Glutamatergic neuron (in vitro differentiated cells): ENCODE measurements around the gene L1CAM. TPM values are rescaled to one million over a fixed set of nuclear protein-coding genes. Genes with fewer than 3 reads are reported as not detected.

Source experiments
- DNase-seq: peaks from one replicate; pipeline ENCODE4 v3.0.0; 2022
- H3K27ac Mint-ChIP-seq: one replicate; pipeline ENCODE4 v1.8.0; 2020; ENCODE audit warnings: mild to moderate bottlenecking, mixed read lengths, inconsistent platforms; ENCODE audit not compliant: unreplicated experiment
- H3K27me3 Mint-ChIP-seq: one replicate; pipeline ENCODE4 v1.8.0; 2020; ENCODE audit warnings: mild to moderate bottlenecking, moderate library complexity, mixed read lengths, inconsistent platforms; ENCODE audit not compliant: unreplicated experiment
- H3K36me3 Mint-ChIP-seq: one replicate; pipeline ENCODE4 v1.8.0; 2020; ENCODE audit warnings: mild to moderate bottlenecking, mixed read lengths, inconsistent platforms; ENCODE audit not compliant: unreplicated experiment
- H3K4me1 Mint-ChIP-seq: one replicate; pipeline ENCODE4 v1.8.0; 2020; ENCODE audit warnings: mild to moderate bottlenecking, low read depth, mixed read lengths, inconsistent platforms; ENCODE audit not compliant: unreplicated experiment
- H3K4me3 Mint-ChIP-seq: one replicate; pipeline ENCODE4 v1.8.0; 2020; ENCODE audit warnings: mild to moderate bottlenecking, mixed read lengths, inconsistent platforms; ENCODE audit not compliant: unreplicated experiment
- H3K9me3 Mint-ChIP-seq: one replicate; pipeline ENCODE4 v1.8.0; 2020; ENCODE audit warnings: mild to moderate bottlenecking, moderate library complexity, mixed read lengths, inconsistent platforms; ENCODE audit not compliant: unreplicated experiment
- total RNA-seq: library from RNA; stranded (reverse); fragmentation: NEBNext Ultra II Directional; extraction: Animal tissue kit (Norgen Biotek cat#: 25700); gene quantifications from one replicate; pipeline ENCODE4 v1.2.1, GENCODE V29; 2021; ENCODE audit not compliant: unreplicated experiment
- TF ChIP-seq, protein P1 (sequence below): fragments of 200-600 bp; sonication (generic); IDR thresholded peaks from one replicate; pipeline ENCODE4 v1.5.0; 2021; ENCODE audit not compliant: partially characterized antibody, unreplicated experiment

L1CAM gene
- total RNA-seq, 1 donor from 2014 or later, result 925 TPM

DNA sequence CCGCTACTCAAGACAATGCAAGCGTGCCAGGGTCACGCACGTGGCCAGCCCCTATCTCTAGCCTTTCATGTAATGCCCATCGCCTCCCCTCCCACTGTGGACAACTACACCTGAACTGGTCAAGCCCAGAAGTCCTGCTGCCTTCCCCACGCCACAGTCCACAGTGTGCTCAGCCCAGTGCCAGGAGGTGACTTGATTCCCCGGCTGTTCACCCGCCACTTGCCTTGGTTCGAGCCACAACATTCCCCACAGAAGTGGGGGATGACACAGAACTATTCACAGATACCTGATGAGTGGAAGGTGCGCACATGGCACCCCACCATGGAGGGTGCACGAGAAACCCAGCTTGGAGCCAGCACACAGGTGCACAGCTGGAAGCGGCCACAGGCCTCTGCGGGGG, 33.3 kb upstream of the L1CAM start:
- DNase-seq, result no peak
- H3K36me3 Mint-ChIP-seq, result no peaks in the 10 kb centered on the region
- peaks cover 4% of the 10 kb centered on the region for H3K9me3 Mint-ChIP-seq
- peaks cover 3% of the 10 kb centered on the region for H3K27me3 Mint-ChIP-seq
- no peak overlapping the region for H3K4me3 Mint-ChIP-seq
- TF ChIP-seq, protein P1, sequence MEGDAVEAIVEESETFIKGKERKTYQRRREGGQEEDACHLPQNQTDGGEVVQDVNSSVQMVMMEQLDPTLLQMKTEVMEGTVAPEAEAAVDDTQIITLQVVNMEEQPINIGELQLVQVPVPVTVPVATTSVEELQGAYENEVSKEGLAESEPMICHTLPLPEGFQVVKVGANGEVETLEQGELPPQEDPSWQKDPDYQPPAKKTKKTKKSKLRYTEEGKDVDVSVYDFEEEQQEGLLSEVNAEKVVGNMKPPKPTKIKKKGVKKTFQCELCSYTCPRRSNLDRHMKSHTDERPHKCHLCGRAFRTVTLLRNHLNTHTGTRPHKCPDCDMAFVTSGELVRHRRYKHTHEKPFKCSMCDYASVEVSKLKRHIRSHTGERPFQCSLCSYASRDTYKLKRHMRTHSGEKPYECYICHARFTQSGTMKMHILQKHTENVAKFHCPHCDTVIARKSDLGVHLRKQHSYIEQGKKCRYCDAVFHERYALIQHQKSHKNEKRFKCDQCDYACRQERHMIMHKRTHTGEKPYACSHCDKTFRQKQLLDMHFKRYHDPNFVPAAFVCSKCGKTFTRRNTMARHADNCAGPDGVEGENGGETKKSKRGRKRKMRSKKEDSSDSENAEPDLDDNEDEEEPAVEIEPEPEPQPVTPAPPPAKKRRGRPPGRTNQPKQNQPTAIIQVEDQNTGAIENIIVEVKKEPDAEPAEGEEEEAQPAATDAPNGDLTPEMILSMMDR, result no peak
- H3K4me1 Mint-ChIP-seq, result peaks cover 10% of the 10 kb centered on the region
- H3K27ac Mint-ChIP-seq, result no peak overlapping the region

DNA sequence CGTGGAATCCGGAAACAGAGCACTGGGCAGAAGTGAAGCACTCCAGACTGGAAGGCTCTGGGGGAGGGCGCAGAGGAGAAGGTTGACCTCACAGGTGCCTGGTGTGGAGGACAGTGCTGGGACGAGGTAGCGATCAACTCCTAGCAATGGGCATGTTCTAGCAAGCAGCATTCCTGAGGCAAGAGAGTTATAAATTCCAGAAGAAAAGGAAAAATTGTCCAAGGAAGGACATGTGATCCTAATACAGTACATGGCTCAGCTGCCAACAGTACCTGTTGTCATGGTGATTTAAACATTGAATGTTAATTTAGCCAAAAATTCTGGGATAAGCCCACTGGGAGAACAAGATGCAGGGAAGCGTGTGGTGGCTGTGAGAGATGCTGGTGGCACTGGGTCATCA, 31.9 kb upstream of the L1CAM start:
- TF ChIP-seq, protein P1, result no peak
- Mint-ChIP-seq H3K9me3 (peaks cover 3% of the 10 kb centered on the region), H3K4me1 (peaks cover 10% of the 10 kb centered on the region), H3K4me3 (no peak overlapping the region), H3K36me3 (no peaks in the 10 kb centered on the region), H3K27ac (no peak overlapping the region), H3K27me3 (peaks cover 3% of the 10 kb centered on the region)
- no peak for DNase-seq

DNA sequence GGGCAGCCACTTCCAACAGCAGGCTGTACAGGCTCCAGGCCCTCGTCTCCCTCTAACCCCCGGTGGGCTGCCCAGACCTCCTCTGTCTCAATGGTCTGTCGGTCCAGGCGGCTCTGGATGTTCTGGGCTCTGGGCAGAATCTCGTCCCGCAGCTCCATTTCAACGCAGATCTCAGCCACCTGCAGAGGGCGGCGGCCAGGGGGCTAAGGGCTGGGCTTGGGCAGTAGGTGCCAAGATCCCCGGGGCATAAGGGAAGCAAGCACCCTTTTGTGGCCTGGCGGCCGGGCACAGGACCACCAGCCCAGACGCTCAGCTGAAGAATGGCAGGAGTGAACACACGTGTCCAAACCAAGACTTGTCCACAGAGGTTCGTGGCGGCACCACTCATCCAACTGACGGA, 27.7 kb upstream of the L1CAM start:
- peaks cover 5% of the 10 kb centered on the region for H3K4me1 Mint-ChIP-seq
- DNase-seq, result no peak
- no peak overlapping the region for H3K4me3 Mint-ChIP-seq
- H3K36me3 Mint-ChIP-seq, result no peaks in the 10 kb centered on the region
- no peaks in the 10 kb centered on the region for H3K27me3 Mint-ChIP-seq
- TF ChIP-seq, protein P1, result no peak
- no peaks in the 10 kb centered on the region for H3K9me3 Mint-ChIP-seq
- no peak overlapping the region for H3K27ac Mint-ChIP-seq

DNA sequence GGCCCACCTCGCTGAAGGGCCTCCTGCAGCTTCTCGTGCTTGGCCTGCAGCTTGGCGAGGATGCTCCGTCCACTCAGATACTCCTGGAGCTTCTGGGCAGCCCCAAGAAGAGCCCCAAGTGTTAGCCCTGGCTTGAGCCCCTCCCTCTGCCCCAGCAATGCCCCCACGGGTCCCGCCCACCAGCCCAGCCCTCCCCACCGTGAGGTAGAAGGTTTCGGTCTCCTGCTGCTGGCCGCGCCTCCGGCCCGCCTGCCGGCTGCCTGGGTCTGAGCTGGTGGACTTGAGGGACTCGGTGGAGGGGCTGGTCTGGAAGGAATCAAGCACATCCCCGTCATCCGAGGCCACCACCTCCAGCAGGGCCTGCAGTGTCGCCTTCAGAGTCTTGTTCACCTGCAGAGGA, 27.2 kb upstream of the L1CAM start:
- TF ChIP-seq, protein P1, result no peak
- no peaks in the 10 kb centered on the region for H3K27me3 Mint-ChIP-seq
- no peak overlapping the region for H3K27ac Mint-ChIP-seq
- no peak overlapping the region for H3K4me3 Mint-ChIP-seq
- H3K4me1 Mint-ChIP-seq, result peaks cover 5% of the 10 kb centered on the region
- no peaks in the 10 kb centered on the region for H3K36me3 Mint-ChIP-seq
- no peaks in the 10 kb centered on the region for H3K9me3 Mint-ChIP-seq
- no peak for DNase-seq

DNA sequence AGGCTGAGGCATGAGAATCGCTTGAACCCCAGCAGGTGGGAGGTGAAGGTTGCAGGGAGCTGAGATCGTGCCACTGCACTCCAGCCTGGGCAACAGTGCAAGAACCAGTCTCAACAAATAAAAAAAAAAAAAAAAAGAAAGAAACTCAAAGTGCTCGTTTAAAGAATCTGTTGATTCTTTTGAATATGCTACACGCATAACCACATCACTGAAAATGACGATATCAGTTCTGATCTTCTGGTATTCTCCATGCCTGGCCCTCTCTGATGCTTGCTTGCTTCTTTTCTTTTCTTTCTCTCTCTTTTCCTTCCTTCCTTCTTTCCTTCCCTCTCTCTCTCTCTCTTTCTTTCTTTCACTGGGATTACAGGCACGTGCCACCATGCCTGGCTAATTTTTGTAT, 25.8 kb upstream of the L1CAM start:
- TF ChIP-seq, protein P1, result no peak
- Mint-ChIP-seq H3K4me3 (no peak overlapping the region), H3K9me3 (no peaks in the 10 kb centered on the region), H3K27me3 (no peaks in the 10 kb centered on the region), H3K36me3 (no peaks in the 10 kb centered on the region), H3K4me1 (no peaks in the 10 kb centered on the region), H3K27ac (no peak overlapping the region)
- no peak for DNase-seq
